Body of pancreas (tissue), 4 donors: ENCODE results near the gene TMEM132C.

Experiments
- CTCF ChIP-seq, 7 experiments: fragments of 450-650 bp in 4 of 7; fragments of 200-600 bp in 3 of 7; sonication (generic) in 3 of 7; IDR thresholded peaks; one replicate each; pipeline ENCODE4 v1.5.1; 2016 to 2019; ENCODE audit warnings: antibody characterized with exemption in 7 of 7
- POLR2A ChIP-seq, 3 donors: fragments of 450-650 bp; IDR thresholded peaks; one replicate each; pipeline ENCODE4 v1.6.1; 2016; ENCODE audit warnings: antibody characterized with exemption in 3 of 3, mild to moderate bottlenecking in 2 of 3

GRCh38 chr12:128667193-128667592 lies 400.2 kb downstream of the TMEM132C start:
- TF ChIP-seq CTCF (IDR thresholded peaks at IDR 0.05), result no peak
- no peak for TF ChIP-seq POLR2A (IDR thresholded peaks at IDR 0.05)
